Measurements from ENCODE around the gene ARID1B.

DNA sequence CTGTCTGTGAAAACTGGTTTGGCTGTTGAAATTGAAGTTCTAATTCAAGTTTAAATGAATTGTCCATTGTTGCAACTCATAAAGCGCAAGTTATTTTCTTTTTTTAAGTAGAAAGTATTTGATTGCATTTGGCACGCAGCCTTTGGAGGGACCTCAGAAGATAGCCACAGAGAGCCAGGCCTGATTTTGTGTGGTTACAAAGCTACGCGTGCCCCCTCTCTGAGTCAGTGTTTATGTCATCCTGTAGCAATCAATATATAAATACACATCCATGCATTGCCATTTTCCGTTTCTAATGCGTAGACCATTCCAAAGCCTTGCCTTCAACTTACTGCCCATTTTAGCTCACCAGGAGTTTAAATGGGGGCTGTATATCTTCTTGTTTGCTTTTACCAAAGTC lies 372.9 kb downstream of the ARID1B start:
- TF ChIP-seq, protein P1, sequence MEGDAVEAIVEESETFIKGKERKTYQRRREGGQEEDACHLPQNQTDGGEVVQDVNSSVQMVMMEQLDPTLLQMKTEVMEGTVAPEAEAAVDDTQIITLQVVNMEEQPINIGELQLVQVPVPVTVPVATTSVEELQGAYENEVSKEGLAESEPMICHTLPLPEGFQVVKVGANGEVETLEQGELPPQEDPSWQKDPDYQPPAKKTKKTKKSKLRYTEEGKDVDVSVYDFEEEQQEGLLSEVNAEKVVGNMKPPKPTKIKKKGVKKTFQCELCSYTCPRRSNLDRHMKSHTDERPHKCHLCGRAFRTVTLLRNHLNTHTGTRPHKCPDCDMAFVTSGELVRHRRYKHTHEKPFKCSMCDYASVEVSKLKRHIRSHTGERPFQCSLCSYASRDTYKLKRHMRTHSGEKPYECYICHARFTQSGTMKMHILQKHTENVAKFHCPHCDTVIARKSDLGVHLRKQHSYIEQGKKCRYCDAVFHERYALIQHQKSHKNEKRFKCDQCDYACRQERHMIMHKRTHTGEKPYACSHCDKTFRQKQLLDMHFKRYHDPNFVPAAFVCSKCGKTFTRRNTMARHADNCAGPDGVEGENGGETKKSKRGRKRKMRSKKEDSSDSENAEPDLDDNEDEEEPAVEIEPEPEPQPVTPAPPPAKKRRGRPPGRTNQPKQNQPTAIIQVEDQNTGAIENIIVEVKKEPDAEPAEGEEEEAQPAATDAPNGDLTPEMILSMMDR (conservative IDR thresholded peaks at IDR 0.05; ENCODE audit: low read depth, low read length): no peak
- TF ChIP-seq EZH2 (IDR thresholded peaks at IDR 0.05; ENCODE audit: low read length, unreplicated experiment): no peak
- no peak for TF ChIP-seq EZH2phosphoT487 (IDR thresholded peaks at IDR 0.05; ENCODE audit: borderline replicate concordance, low read length)
